Progenitor cell of endocrine pancreas (in vitro differentiated cells): ENCODE data around the gene DDX24. TPM values are rescaled to one million over a fixed set of nuclear protein-coding genes. Genes with fewer than 3 reads are reported as not detected.

Experiments used
- DNase-seq: peaks from one replicate; pipeline ENCODE4 v3.0.0; 2021; ENCODE audit warnings: low spot score; ENCODE audit not compliant: unreplicated experiment
- H3K27ac Mint-ChIP-seq: 2 replicates; pipeline ENCODE4 v1.8.0; 2021; ENCODE audit warnings: mild to moderate bottlenecking, moderate library complexity, mixed read lengths
- H3K27me3 Mint-ChIP-seq: 2 replicates; pipeline ENCODE4 v1.8.0; 2021; ENCODE audit warnings: mixed read lengths
- H3K36me3 Mint-ChIP-seq: 2 replicates; pipeline ENCODE4 v1.8.0; 2022; ENCODE audit warnings: mixed read lengths; ENCODE audit not compliant: insufficient read depth
- H3K4me1 Mint-ChIP-seq: 2 replicates; pipeline ENCODE4 v1.8.0; 2021; ENCODE audit warnings: low read depth, mixed read lengths
- H3K4me3 Mint-ChIP-seq: 2 replicates; pipeline ENCODE4 v1.8.0; 2021; ENCODE audit warnings: low read depth, mild to moderate bottlenecking, moderate library complexity, mixed read lengths
- H3K9me3 Mint-ChIP-seq: 2 replicates; pipeline ENCODE4 v1.8.0; 2021; ENCODE audit warnings: low read depth, mixed read lengths
- CTCF ChIP-seq: fragments of 200-600 bp; sonication (generic); IDR thresholded peaks from one replicate; pipeline ENCODE4 v1.5.0; 2021; ENCODE audit warnings: antibody characterized with exemption, mild to moderate bottlenecking; ENCODE audit not compliant: unreplicated experiment
- long read RNA-seq: library from polyadenylated mRNA; unstranded; transcript quantifications from one replicate; pipeline ENCODE4 v2.0.0, GENCODE V29; 2020
- total RNA-seq: library from RNA; stranded (reverse); gene quantifications from 2 replicates; pipeline ENCODE4 v1.2.1, GENCODE V29; 2021

DDX24 gene
- total RNA-seq = 139 and 141 TPM in 2 replicates
- long read RNA-seq, full-length matches to known transcripts = 396 of 444 reads
- long read RNA-seq, partial matches to known transcripts = 36 of 444 reads
- long read RNA-seq, other reads (novel, unspliced or antisense) = 12 of 444 reads

- H3K4me3 Mint-ChIP-seq = peak within 1 kb of the TSS; percentile 100
- no peak for TF ChIP-seq CTCF
- peaks cover 43% of the 10 kb centered on the region for H3K4me1 Mint-ChIP-seq
- no peaks in the 10 kb centered on the region for H3K27me3 Mint-ChIP-seq
- peak within 1 kb of the TSS; percentile 99 for H3K27ac Mint-ChIP-seq
- H3K36me3 Mint-ChIP-seq = peaks cover 19% of the 10 kb centered on the region
- H3K9me3 Mint-ChIP-seq = no peaks in the 10 kb centered on the region
- peak; percentile 92 for DNase-seq
These were observed at the start of gene DDX24, which contains the start of gene IFI27L1 for GRCh38 chr14:94080621-94081385. DDX24 (minus strand) TSS chr14:94081202; CDS start chr14:94079742, 1,460 bp downstream. IFI27L1 (plus strand) TSS chr14:94081310; CDS start chr14:94096938, 15,628 bp downstream.

- H3K4me3 Mint-ChIP-seq = peak overlapping the region; percentile 72
- no peak for TF ChIP-seq CTCF
- H3K27ac Mint-ChIP-seq = peak overlapping the region; percentile 43
- peaks cover 10% of the 10 kb centered on the region for H3K4me1 Mint-ChIP-seq
- DNase-seq = no peak
- no peaks in the 10 kb centered on the region for H3K27me3 Mint-ChIP-seq
- H3K36me3 Mint-ChIP-seq = no peaks in the 10 kb centered on the region
- H3K9me3 Mint-ChIP-seq = peaks cover under 1% of the 10 kb centered on the region
These were observed 48.9 kb upstream of the DDX24 start for GRCh38 chr14:94129758-94130414.

- peak; percentile 52 for TF ChIP-seq CTCF
- peak within 1 kb of the TSS; percentile 72 for H3K4me3 Mint-ChIP-seq
- peak within 1 kb of the TSS; percentile 43 for H3K27ac Mint-ChIP-seq
- H3K4me1 Mint-ChIP-seq = peaks cover 10% of the 10 kb centered on the region
- DNase-seq = peak; percentile 48
- no peaks in the 10 kb centered on the region for H3K36me3 Mint-ChIP-seq
- no peaks in the 10 kb centered on the region for H3K9me3 Mint-ChIP-seq
- H3K27me3 Mint-ChIP-seq = no peaks in the 10 kb centered on the region
These were observed 48.2 kb upstream of the DDX24 start, which contains the start of gene IFI27L2 for GRCh38 chr14:94129111-94129757. IFI27L2 (minus strand) TSS chr14:94129604; CDS start chr14:94129564, 40 bp downstream.

- Mint-ChIP-seq H3K27ac (peak overlapping the region; percentile 11), H3K4me1 (peaks cover 10% of the 10 kb centered on the region), H3K36me3 (no peaks in the 10 kb centered on the region), H3K27me3 (no peaks in the 10 kb centered on the region), H3K9me3 (no peaks in the 10 kb centered on the region), H3K4me3 (peak overlapping the region; percentile 72)
- no peak for DNase-seq
- TF ChIP-seq CTCF = no peak
These were observed 47.3 kb upstream of the DDX24 start for GRCh38 chr14:94128216-94128839.

GRCh38 chr14:94127330-94127729 lies 46.3 kb upstream of the DDX24 start:
- no peaks in the 10 kb centered on the region for H3K27me3 Mint-ChIP-seq
- peaks cover 10% of the 10 kb centered on the region for H3K4me1 Mint-ChIP-seq
- H3K27ac Mint-ChIP-seq = peak overlapping the region; percentile 49
- TF ChIP-seq CTCF = no peak
- no peak for DNase-seq
- no peak overlapping the region for H3K4me3 Mint-ChIP-seq
- no peaks in the 10 kb centered on the region for H3K36me3 Mint-ChIP-seq
- no peaks in the 10 kb centered on the region for H3K9me3 Mint-ChIP-seq
